NCI-H748 (cell line): ENCODE data around the gene HAP1.
"Not testable (repeated sequence)": the region's sequence is repeated elsewhere in the genome, so short reads cannot be mapped to it uniquely, and the experiment has no call there.

Source experiments
- DNase-seq: peaks from one replicate; lab custom pipeline; 2025; ENCODE audit not compliant: unreplicated experiment; lab: John Stamatoyannopoulos, UW

The HAP1 gene

GRCh38 chr17:41725134-41725533 is 9.3 kb downstream of the HAP1 start:
- DNase-seq = no peak

GRCh38 chr17:41724476-41725050 is 9.9 kb downstream of the HAP1 start:
- peak; percentile 68 for DNase-seq

- no peak for DNase-seq
These were observed 10.5 kb downstream of the HAP1 start for GRCh38 chr17:41723801-41724475.

GRCh38 chr17:41722231-41722630 is 12.2 kb downstream of the HAP1 start:
- DNase-seq = no peak

- DNase-seq = no peak
These were observed 16.2 kb downstream of the HAP1 start for GRCh38 chr17:41718287-41718645.

- no peak for DNase-seq
These were observed 16.8 kb downstream of the HAP1 start for GRCh38 chr17:41717408-41718286.

GRCh38 chr17:41711669-41712400 is 22.6 kb downstream of the HAP1 start, which contains the start of gene GAST:
GAST (plus strand) TSS chr17:41712331; CDS start chr17:41715437, 3,106 bp downstream.
- DNase-seq = no peak

- DNase-seq = peak; percentile 93
These were observed 23.9 kb downstream of the HAP1 start for GRCh38 chr17:41710472-41711090.

- DNase-seq = no peak
These were observed 26.4 kb downstream of the HAP1 start for GRCh38 chr17:41707803-41708669.

GRCh38 chr17:41705271-41705991 is 29.0 kb downstream of the HAP1 start:
- DNase-seq = no peak

- DNase-seq = no peak
These were observed 31.7 kb downstream of the HAP1 start for GRCh38 chr17:41702712-41703111.

GRCh38 chr17:41700843-41701242 is 33.6 kb downstream of the HAP1 start:
- not testable (repeated sequence) for DNase-seq

GRCh38 chr17:41697122-41697962 is 37.1 kb downstream of the HAP1 start:
- no peak for DNase-seq

GRCh38 chr17:41695954-41696757 is 38.3 kb downstream of the HAP1 start:
- peak; percentile 68 for DNase-seq

GRCh38 chr17:41695134-41695661 is 39.2 kb downstream of the HAP1 start:
- DNase-seq = peak; percentile 24

- DNase-seq = no peak
These were observed 41.5 kb downstream of the HAP1 start for GRCh38 chr17:41692722-41693521.
